ENCODE results near the gene LMAN1.
A peak's percentile ranks its signal among the peaks of the same experiment; 100 is the strongest.

Gene LMAN1

GRCh38 chr18:59308938-59309260 is 50.2 kb downstream of the LMAN1 start:
- Histone ChIP-seq H2AFZ (ENCODE audit: low read depth, low read length) (peak overlapping the region; percentile 41), H3K36me3 (ENCODE audit: insufficient read depth, low read length) (no peaks in the 10 kb centered on the region), H3K4me3 (ENCODE audit: low read length) (peak overlapping the region; percentile 10), H3K9me3 (ENCODE audit: low read length) (no peaks in the 10 kb centered on the region), H3K27me3 (ENCODE audit: insufficient read depth, low read length) (peaks cover 41% of the 10 kb centered on the region), H3K4me1 (ENCODE audit: insufficient read depth, low read length) (peaks cover 3% of the 10 kb centered on the region)

DNA sequence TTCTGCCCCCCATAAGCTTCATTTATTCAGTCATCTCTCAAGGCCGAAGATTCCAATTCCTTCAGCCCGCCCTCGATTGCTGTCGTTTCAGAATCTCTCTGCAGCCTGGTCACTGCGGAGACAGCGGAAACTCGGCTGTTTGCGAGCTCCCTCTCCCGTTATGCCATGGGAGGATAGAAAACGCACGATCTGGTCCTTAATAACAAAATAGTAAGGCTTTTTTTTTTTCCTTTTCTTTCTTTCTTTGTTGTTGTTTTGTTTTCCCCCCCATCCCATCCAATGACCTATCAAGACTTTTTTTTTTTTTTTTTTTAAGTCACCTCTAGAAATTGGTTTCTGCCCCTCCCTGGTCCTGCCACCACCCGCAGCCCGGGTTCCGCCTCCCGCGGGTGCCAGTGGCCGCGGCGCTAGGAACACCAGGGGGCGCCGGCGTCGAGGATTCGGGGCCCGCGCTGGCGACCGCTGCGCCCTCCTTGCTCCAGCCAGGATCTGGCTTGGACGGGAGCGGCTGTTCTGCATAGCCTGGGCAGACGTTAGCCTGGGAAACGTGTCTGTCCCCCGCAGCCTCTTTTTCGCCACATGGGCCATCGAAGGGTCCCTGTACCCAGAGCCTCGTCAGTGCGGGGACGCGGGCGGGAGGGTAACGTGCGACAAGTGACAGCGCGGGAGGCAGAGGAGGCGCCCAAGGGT is 50.7 kb downstream of the LMAN1 start:
- Histone ChIP-seq H2AFZ (ENCODE audit: low read depth, low read length) (peak overlapping the region; percentile 41), H3K4me3 (ENCODE audit: low read length) (peak overlapping the region; percentile 10), H3K9me3 (ENCODE audit: low read length) (no peaks in the 10 kb centered on the region), H3K36me3 (ENCODE audit: insufficient read depth, low read length) (no peaks in the 10 kb centered on the region), H3K4me1 (ENCODE audit: insufficient read depth, low read length) (peaks cover 3% of the 10 kb centered on the region), H3K27me3 (ENCODE audit: insufficient read depth, low read length) (peaks cover 39% of the 10 kb centered on the region)

DNA sequence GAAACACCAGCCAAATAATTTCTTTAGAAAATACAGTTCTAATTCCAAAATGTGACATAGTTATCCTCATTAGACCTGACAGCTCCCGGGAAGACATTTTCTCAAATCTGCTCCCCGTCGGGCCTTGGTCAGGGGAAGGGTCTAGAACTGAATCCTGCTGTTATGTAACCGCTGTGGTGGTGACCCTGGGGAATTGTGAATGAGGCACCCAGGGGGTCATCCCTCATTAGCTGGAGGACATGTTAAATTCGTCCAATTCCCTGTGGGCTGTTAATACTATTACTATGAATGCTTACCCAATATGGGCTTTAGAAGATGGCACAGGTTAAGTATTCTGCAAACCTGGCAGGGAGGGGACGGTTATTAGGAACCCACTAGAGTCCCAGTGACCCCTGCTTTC is 52.4 kb downstream of the LMAN1 start:
- Histone ChIP-seq H3K4me3 (ENCODE audit: low read length) (no peak overlapping the region), H3K4me1 (ENCODE audit: insufficient read depth, low read length) (peaks cover 3% of the 10 kb centered on the region), H2AFZ (ENCODE audit: low read depth, low read length) (no peak overlapping the region), H3K27me3 (ENCODE audit: insufficient read depth, low read length) (peaks cover 48% of the 10 kb centered on the region), H3K9me3 (ENCODE audit: low read length) (no peaks in the 10 kb centered on the region), H3K36me3 (ENCODE audit: insufficient read depth, low read length) (no peaks in the 10 kb centered on the region)

DNA sequence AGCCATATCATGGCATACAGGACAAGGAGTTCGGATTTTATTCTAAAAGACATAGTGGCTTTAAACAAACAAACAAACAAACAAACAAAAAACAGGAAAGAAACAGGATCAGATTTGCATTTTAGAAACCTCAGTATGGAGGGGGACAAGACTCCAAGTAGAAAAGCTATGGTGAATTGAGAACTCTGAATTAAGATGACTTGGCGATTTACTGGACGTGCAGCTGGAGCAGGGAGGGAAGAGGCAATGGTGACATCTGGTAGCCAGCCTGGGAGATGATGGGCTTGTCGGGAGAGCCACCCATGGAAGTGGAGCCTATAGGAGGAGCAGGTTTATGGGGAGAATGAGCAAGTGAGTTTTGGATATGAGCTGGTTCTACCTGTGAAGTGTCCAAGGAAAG is 53.8 kb downstream of the LMAN1 start:
- peaks cover 48% of the 10 kb centered on the region for H3K27me3 ChIP-seq (ENCODE audit: insufficient read depth, low read length)
- H3K4me3 ChIP-seq (ENCODE audit: low read length): no peak overlapping the region
- H3K4me1 ChIP-seq (ENCODE audit: insufficient read depth, low read length): peaks cover 3% of the 10 kb centered on the region
- H3K36me3 ChIP-seq (ENCODE audit: insufficient read depth, low read length): no peaks in the 10 kb centered on the region
- no peaks in the 10 kb centered on the region for H3K9me3 ChIP-seq (ENCODE audit: low read length)
- H2AFZ ChIP-seq (ENCODE audit: low read depth, low read length): no peak overlapping the region

DNA sequence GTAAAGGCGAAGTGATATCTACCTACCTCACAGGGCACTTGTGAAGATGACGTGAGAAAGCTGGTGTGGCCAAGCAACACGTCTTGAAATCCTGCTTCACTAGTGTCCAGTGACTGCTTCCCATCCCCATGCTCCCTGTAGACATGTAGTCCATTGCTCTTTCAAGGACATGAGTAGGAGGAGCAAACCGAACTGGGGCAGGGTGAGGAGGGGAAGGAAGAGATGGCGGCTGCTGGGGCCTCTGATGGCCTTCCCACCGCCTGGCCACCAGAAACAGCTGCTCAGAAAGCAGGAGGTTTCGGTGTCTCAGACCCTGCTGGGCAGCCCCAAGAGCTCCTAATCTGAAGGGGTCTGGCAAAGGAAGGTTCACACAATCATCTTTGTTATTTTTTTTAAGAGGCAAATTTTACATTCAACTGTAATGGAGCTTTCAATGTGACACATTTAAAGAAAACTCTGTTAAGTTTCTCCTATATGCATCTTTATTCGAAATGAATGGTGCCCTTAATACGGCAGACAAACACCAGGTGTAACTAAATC is 55.3 kb downstream of the LMAN1 start:
- Histone ChIP-seq H3K9me3 (ENCODE audit: low read length) (no peaks in the 10 kb centered on the region), H2AFZ (ENCODE audit: low read depth, low read length) (no peak overlapping the region), H3K4me1 (ENCODE audit: insufficient read depth, low read length) (peaks cover 1% of the 10 kb centered on the region), H3K4me3 (ENCODE audit: low read length) (no peak overlapping the region), H3K27me3 (ENCODE audit: insufficient read depth, low read length) (peaks cover 53% of the 10 kb centered on the region), H3K36me3 (ENCODE audit: insufficient read depth, low read length) (no peaks in the 10 kb centered on the region)

GRCh38 chr18:59303006-59303405 is 56.1 kb downstream of the LMAN1 start:
- peaks cover 53% of the 10 kb centered on the region for H3K27me3 ChIP-seq (ENCODE audit: insufficient read depth, low read length)
- H3K36me3 ChIP-seq (ENCODE audit: insufficient read depth, low read length): no peaks in the 10 kb centered on the region
- H3K9me3 ChIP-seq (ENCODE audit: low read length): no peaks in the 10 kb centered on the region
- no peak overlapping the region for H3K4me3 ChIP-seq (ENCODE audit: low read length)
- H3K4me1 ChIP-seq (ENCODE audit: insufficient read depth, low read length): no peaks in the 10 kb centered on the region
- H2AFZ ChIP-seq (ENCODE audit: low read depth, low read length): no peak overlapping the region

DNA sequence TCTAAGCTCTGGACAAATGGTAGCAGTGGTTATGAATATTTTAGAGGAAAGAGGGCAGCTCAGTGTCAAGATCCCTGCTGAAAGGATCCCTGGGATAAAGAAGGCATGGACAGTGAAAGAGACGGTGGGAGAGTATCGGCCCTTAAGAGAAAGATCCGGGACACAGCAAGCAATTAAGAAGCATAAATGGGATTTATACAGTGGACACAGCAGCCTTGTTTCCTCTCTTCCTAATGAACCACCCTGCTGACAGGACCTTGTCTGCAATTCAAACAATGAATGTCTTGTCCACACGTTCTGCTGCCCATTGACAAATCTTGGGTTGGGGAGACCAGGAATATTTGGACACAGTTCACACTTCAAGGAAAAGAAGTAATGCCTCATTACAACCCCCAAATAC is 57.1 kb downstream of the LMAN1 start:
- no peaks in the 10 kb centered on the region for H3K9me3 ChIP-seq (ENCODE audit: low read length)
- H3K4me3 ChIP-seq (ENCODE audit: low read length): no peak overlapping the region
- H3K36me3 ChIP-seq (ENCODE audit: insufficient read depth, low read length): no peaks in the 10 kb centered on the region
- H3K4me1 ChIP-seq (ENCODE audit: insufficient read depth, low read length): no peaks in the 10 kb centered on the region
- H3K27me3 ChIP-seq (ENCODE audit: insufficient read depth, low read length): peaks cover 51% of the 10 kb centered on the region
- H2AFZ ChIP-seq (ENCODE audit: low read depth, low read length): no peak overlapping the region

DNA sequence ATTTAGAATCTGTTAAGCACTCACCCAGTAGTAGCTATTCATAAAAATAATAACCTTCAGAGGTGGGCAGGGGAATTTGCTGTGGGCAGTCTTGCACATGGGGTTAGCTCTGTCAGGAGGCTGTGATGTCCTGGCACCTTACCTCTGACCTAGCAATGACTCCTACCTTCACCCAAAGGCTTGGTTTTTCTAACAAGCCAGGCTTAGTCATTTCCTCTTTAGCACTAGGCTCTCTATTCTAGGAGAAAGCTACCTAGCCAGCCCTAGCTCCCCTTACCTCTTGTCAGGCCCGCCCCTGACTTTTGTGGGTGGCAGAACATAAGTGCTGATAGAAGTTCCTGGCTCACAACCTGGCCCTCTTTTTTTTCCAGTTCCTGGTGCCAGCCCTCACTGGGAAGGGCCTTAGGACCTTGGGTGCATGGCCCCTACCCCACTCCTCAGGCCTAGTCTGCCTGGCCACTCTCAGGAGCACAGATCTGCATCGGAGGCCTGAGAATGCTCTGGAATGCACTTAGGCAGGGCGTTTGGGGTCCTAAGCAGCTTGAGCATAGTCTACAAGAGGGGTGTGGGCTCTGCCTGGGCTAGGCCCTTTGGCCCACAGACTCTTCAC is 58.3 kb downstream of the LMAN1 start:
- Histone ChIP-seq H3K27me3 (ENCODE audit: insufficient read depth, low read length) (peaks cover 47% of the 10 kb centered on the region), H3K9me3 (ENCODE audit: low read length) (no peaks in the 10 kb centered on the region), H3K4me3 (ENCODE audit: low read length) (no peak overlapping the region), H2AFZ (ENCODE audit: low read depth, low read length) (no peak overlapping the region), H3K36me3 (ENCODE audit: insufficient read depth, low read length) (no peaks in the 10 kb centered on the region), H3K4me1 (ENCODE audit: insufficient read depth, low read length) (no peaks in the 10 kb centered on the region)

DNA sequence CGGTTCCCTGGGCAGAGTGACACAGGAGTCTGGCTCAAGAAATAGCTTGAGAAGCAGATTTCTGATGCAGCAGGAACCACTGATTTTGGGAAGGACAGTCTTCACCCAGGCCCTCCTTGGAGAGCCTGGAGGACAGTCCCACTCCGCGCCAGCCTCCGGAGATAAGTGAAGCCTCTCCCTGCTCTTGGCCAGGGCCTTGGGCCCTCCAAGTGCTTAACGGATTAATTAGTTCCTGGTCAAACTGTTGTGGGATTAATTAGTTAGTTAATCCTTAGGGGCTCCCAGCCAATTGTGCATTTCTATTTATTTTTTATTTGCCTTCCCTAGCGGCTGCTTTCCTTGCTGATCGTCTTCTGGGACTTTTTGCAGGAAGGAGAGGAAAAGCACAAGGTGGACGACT is 60.2 kb downstream of the LMAN1 start:
- H3K36me3 ChIP-seq (ENCODE audit: insufficient read depth, low read length): no peaks in the 10 kb centered on the region
- no peak overlapping the region for H3K4me3 ChIP-seq (ENCODE audit: low read length)
- H3K9me3 ChIP-seq (ENCODE audit: low read length): no peaks in the 10 kb centered on the region
- H3K4me1 ChIP-seq (ENCODE audit: insufficient read depth, low read length): no peaks in the 10 kb centered on the region
- H2AFZ ChIP-seq (ENCODE audit: low read depth, low read length): no peak overlapping the region
- peaks cover 53% of the 10 kb centered on the region for H3K27me3 ChIP-seq (ENCODE audit: insufficient read depth, low read length)

- no peak overlapping the region for H2AFZ ChIP-seq (ENCODE audit: low read depth, low read length)
- no peaks in the 10 kb centered on the region for H3K9me3 ChIP-seq (ENCODE audit: low read length)
- H3K27me3 ChIP-seq (ENCODE audit: insufficient read depth, low read length): peaks cover 33% of the 10 kb centered on the region
- no peaks in the 10 kb centered on the region for H3K4me1 ChIP-seq (ENCODE audit: insufficient read depth, low read length)
- no peaks in the 10 kb centered on the region for H3K36me3 ChIP-seq (ENCODE audit: insufficient read depth, low read length)
- no peak overlapping the region for H3K4me3 ChIP-seq (ENCODE audit: low read length)
Observed at GRCh38 chr18:59293317-59293716, 65.7 kb downstream of the LMAN1 start.

GRCh38 chr18:59286341-59286740 is 72.7 kb downstream of the LMAN1 start:
- H3K27me3 ChIP-seq (ENCODE audit: insufficient read depth, low read length): peaks cover 42% of the 10 kb centered on the region

DNA sequence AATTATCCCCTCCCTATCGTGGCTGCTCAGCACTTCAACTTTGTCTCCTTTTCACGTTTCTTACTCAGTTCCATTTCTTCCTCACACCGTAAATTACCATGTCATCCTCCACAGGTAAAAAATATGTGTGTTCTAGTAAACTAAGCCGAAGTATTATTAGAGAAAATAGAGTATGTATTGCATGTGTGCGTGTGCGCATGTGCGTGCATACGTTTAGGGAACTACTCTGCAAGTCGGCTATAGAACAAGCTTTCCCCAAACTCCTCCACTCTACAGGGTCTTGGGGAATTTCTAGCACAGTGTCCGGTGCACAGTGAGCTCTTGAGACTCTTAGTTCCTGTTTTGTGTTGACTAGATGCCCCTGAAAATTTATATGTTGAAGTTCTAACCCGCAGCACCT is 76.7 kb downstream of the LMAN1 start:
- H3K9me3 ChIP-seq (ENCODE audit: low read length): peaks cover 4% of the 10 kb centered on the region
- no peaks in the 10 kb centered on the region for H3K4me1 ChIP-seq (ENCODE audit: insufficient read depth, low read length)
- no peak overlapping the region for H3K4me3 ChIP-seq (ENCODE audit: low read length)
- peaks cover 67% of the 10 kb centered on the region for H3K27me3 ChIP-seq (ENCODE audit: insufficient read depth, low read length)
- H3K36me3 ChIP-seq (ENCODE audit: insufficient read depth, low read length): no peaks in the 10 kb centered on the region
- no peak overlapping the region for H2AFZ ChIP-seq (ENCODE audit: low read depth, low read length)

More at GRCh38 chr18:59286341-59286740, 72.7 kb downstream of the LMAN1 start:
- no peaks in the 10 kb centered on the region for H3K36me3 ChIP-seq (ENCODE audit: insufficient read depth, low read length)
- peaks cover 4% of the 10 kb centered on the region for H3K9me3 ChIP-seq (ENCODE audit: low read length)
- H2AFZ ChIP-seq (ENCODE audit: low read depth, low read length): no peak overlapping the region
- H3K4me1 ChIP-seq (ENCODE audit: insufficient read depth, low read length): no peaks in the 10 kb centered on the region
- no peak overlapping the region for H3K4me3 ChIP-seq (ENCODE audit: low read length)

DNA sequence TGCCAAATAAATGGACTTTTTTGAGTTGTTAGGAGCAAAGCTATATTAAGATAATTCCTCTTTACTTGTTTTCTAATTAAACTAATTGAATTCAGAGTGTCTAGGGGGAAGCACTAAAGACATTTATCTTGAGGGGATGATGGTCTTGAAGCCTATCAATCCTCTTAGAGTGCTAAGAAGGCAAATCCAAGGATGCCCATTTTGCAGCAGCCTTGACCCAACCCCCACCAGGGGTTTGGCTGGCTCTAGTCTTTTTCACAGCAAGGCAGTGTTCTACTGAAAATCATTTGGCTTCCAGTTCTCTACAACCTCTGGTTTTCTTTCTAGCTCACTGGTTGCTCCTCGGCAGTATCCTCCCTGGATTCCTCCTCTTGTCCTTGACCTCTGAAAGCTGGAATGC is 79.3 kb downstream of the LMAN1 start:
- Histone ChIP-seq H2AFZ (ENCODE audit: low read depth, low read length) (no peak overlapping the region), H3K4me1 (ENCODE audit: insufficient read depth, low read length) (peaks cover 7% of the 10 kb centered on the region), H3K9me3 (ENCODE audit: low read length) (no peaks in the 10 kb centered on the region), H3K27me3 (ENCODE audit: insufficient read depth, low read length) (peaks cover 74% of the 10 kb centered on the region), H3K36me3 (ENCODE audit: insufficient read depth, low read length) (no peaks in the 10 kb centered on the region), H3K4me3 (ENCODE audit: low read length) (no peak overlapping the region)

All from neuron (in vitro differentiated cells).